GM19025 (cell line): ENCODE results near the gene DRAP1.
A peak's percentile ranks its signal among the peaks of the same experiment; 100 is the strongest.
"Not testable (repeated sequence)": the region's sequence is repeated elsewhere in the genome, so short reads cannot be mapped to it uniquely, and the experiment has no call there.

ENCODE experiments used
- ATAC-seq: cut with Tn5 transposase; IDR thresholded peaks from one replicate; pipeline ENCODE4 v1.9.1; 2021; ENCODE audit warnings: mild to moderate bottlenecking, low read depth, moderate library complexity; ENCODE audit not compliant: unreplicated experiment

Gene DRAP1

DNA sequence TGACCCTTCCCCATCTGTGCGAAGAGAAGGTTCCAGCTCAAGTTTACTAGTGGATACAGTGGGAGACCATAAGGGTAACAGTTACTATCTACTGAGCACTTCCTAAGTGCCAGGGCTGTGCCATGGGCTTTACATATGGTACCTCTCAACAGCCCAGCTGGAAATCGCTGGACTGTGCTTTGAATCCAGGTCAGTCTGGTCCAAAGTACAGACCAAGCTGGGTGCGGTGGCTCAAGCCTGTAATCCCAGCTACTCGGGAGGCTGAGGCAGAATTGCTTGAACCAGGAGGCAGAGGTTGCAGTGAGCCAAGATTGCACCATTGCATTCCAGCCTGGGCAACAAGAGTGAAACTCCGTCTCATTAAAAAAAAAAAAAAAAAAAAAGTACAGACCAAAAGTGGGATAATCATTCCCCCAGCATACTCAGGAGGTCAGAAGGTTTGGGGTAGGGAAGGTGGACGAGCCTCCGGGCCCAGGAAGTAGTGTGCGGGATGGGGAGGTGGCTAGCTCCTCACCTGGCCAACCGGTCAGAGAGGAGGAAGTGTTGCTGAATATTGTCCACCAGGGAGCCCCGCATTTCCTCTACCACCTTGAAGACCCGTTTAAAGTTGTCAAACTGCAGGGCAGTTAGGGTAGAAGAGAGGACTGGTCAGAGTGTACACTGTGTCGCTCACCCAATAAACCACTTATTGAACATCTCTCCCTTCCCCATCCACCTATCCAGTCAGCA, 33.3 kb upstream of the DRAP1 start:
- no peak for ATAC-seq

DNA sequence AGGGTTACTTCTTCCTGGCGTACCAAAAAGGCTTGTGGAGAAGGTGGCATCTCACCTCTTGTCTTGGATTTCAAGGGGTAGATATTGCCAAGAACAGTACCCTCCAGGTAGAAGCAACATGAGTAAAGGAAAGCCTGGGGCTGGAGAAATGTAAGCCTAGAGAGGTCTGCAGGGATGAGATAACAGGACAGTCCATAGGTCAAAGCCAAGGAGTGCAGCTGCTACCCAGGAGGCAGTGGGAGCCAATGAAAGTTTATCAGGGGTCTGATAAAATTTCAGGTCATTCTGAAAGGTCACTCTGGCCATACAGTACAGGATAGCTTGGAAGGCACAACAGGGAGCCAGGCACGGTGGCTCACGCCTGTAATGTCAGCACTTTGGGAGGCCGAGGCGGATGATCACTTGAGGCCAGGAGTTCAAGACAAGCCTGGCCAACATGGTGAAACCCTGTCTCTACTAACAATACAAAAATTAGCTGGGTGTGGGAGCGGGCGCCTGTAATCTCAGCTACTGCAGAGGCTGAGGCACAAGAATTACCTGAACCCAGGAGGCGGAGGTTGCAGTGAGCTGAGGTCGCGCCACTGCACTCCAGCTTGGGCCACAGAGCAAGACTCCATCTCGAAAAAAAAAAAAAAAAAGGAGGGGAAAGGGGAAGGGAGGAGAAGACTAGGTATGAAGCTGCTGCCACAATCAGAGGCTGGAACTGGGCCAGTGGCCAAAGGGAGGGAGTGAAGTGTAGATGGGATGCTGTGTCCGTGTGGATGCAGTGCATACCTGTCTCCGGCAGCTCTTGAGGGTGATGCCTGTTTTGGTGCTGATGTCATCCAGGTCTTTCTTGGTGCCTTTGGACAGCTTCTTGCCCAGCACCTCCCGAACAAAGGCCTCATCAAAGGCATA, 32.2 kb upstream of the DRAP1 start:
- no peak for ATAC-seq

DNA sequence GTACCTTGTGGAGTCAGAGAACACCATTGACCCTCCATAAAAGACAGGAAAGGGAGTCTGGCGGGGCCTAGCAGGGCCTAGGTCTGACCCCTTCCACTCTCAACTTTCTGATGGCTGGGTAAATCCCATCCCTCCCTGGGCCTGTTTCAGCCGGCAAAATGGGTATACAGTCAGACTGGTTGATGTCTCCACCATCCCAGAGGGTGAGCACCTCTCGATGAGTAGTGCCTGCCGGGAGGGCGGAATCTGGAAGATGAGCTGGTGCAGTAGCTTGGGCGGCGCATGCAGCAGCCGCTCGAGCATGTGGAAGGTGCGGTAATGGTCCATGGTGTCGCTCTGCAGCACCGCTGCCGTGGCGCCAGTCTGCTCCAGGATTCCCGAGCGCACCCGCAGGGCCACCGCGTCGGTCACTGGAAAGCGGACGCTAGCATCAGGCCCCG, 31.5 kb upstream of the DRAP1 start:
- no peak for ATAC-seq

DNA sequence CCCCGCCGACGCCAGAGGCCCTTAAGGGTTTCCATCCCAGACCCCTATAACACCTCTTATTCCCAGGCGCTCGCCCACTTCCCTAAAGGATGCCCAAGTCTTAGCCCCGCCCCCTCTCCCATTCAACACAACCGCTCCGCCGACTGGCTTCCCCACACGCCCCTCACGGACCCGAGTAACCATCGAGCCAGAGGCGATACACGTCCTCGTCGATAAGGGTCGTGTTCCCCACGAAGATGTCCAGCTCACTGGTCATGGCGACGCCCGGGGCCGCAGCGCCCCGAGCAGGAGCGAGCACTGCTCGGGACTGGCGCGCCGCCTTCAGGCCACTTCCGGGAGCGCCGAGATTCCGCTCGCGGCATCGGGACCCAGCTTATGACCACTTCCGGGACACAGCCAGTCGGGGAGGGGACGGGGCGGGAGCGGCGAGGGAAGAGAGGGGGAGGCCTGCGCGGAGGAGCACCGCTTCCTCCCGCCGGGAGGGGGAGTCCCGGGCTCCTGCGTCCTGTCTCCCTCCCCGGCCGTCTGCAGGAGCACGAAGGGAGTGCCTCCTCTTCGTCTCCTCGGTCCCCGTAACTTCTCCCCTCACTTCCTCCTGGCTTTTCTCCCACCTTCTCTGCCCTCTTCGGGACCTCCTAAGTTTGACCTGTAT, 30.9 kb upstream of the DRAP1 start, which contains the start of gene FIBP:
TSS of gene FIBP (minus strand) at position 309 of the 652 bp plus-strand sequence. CDS start at position 256, 53 bp downstream.
- peak; percentile 44 for ATAC-seq

DNA sequence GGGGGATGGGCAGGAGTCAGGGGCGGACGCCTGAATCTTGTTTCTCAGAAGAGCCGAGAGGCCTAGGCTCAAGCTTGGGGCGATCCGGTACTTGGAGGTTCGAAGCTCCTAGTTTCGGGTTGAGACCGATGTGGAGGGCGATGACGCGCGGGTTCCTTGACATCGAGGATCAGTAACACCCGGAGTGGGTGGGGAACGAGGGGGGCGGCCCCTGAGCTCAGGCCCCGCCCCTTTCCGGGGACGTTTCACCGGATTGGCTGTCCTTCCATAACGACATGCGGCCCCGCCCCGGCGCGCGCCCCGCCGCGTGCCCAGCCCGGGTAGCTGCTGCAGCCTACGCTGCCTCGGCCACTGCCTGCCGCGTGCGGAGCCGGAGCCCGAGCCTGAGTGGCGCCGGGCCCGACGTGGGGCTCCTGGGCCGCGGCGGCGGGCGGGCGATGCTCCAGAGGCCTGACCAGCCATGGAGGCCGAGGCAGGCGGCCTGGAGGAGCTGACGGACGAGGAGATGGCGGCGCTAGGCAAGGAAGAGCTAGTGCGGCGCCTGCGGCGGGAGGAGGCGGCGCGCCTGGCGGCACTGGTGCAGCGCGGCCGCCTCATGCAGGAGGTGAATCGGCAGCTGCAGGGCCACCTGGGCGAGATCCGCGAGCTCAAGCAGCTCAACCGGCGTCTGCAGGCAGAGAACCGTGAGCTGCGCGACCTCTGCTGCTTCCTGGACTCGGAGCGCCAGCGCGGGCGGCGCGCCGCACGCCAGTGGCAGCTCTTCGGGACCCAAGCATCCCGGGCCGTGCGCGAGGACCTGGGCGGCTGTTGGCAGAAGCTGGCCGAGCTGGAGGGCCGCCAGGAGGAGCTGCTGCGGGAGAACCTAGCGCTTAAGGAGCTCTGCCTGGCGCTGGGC, 28.7 kb upstream of the DRAP1 start, which contains the start of gene CCDC85B:
TSS of gene CCDC85B (plus strand) at position 350 of the 895 bp plus-strand sequence. CDS start at position 461, 111 bp downstream.
- ATAC-seq = peak; percentile 51

DNA sequence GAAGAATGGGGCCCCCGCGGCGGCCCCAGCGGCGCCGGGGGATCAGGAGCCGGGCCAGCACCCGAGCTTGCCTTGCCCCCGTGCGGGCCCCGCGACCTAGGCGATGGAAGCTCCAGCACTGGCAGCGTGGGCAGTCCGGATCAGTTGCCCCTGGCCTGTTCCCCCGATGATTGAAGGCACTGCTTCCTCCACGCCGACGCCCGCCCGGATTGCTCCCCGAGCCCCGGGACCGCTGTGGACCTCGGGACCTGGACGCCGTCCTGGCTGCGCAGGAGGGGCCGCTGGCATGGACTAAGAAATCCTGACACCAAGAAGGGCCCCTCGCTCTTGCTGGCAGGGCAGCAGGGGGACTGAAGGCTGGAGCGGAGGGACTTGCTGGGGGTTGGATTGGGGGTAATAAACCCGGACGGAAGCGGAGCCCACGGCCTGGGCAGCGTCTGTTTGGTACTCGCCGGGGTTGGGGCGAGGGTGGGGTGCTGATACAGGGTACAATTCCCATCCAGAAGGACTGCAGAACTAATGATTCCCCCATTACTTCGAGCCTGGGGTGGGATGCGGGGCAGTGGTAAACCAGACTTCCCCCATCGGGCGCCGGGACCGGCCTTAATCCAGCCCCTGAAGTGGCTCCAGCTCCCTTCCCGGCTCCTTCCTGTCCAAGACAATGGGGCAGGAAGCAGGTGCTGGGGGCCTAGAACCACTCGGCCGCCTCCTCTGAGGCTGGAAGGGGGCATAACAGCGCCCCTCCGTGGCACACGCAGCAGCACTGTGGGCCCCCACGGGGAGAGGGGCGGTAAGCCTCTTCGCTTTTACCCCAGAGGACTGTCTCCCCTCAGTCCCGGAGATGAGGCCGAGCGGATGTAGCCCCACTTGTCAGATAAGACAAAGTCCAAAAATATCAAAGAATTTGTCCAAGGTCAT, 27.7 kb upstream of the DRAP1 start:
- no peak for ATAC-seq

DNA sequence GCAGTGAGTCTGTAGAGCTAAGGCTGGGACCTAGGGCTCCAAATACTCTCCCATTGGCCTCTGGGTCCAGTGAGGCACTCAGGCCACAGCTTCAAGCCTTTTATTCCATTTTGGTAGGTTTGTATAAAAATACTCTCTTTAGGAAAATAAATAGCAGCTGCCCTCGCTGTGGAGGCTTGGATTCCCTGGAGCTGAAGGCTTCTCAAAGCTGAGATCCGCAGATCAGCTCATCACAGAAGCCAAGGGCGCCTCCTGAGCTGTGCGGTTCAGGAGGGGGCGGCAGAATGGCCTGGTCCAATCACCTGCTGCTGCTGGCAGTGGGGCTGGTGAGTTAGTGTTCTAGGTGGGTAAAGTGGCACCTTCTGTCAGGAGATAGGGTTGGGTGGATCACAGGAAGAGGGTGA, 27.1 kb upstream of the DRAP1 start:
- not testable (repeated sequence) for ATAC-seq

DNA sequence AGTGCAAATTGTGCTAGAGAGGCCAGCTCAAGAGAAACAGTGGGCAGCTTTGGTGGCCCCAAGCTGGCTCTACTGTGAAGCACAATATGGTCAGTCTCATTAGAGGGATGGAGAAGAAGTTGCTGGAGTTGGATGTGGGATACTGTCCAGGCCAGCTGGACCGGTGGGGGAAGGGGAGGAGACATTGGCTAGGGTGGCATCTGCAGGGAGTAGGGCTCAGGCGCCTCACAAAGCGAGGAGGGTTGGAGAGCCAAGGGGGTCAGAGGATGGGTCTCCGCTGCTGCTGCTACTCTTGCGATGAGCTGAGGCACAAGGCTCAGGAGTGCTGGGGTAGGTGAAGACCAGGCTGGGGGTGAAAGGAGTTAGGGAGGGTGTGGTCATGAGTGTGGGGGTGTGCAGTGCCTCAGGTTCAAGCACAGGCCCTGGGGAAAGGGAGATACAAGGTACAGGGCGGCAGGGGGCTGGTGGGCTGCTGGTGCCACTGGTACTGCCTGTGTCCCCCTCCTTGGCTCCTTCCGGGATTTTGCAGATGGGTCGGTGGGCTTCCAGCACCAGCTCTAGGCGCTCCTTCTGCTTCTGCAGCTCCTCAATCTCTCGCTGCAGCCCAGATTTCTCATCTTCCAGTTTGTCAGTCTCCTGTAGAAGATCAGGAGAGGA, 26.4 kb upstream of the DRAP1 start:
- no peak for ATAC-seq

DNA sequence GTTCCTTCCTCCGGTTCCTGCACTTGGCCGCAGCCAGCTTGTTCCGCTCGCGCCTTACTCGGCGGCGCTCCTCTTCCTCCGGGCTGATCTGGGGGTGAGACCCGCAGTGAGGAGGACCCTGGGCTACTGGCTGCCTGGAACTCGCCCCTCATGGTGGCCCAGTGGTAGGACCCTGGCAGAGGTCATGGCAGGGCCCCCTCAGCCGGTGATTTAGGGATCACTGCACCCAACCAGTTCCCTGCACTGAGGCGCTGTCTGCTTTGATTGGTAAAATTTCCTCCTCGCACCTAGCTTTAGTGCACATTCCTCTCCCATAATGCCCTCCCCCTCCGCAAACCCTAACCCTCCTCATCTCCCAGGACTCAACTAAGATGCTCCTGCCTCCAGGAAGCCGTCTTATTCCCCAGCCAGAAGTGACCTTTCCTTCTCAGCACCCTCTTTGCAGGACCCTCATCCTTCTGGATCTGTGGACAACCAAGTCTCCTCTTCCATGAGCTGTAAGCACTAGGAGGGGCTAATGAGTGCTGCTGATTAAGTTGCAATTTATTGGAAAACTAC, 25.1 kb upstream of the DRAP1 start:
- no peak for ATAC-seq

DNA sequence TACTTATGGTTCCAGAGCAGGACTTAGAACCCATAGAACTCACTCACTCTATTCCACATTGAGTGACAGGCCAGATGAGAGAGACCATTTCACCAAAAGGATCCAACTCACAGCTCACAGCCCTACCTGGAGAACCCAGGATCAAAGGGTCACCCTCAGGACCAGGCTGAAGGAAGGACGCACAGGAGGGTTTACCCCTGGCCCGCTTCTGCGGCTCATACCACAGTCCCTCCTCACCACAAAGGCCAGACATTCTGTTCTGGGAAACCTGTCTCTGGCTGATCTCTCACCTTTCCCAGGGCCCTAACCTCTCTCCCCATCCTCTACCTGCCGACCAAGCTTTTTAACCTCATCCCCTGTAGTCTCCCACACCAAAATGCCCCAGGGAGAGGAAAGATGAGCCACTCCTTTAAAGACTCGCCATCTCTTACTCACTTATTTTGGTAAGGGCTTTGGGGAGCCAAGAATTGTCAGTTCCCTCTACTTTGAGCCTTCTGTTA, 23.7 kb upstream of the DRAP1 start:
- no peak for ATAC-seq

DNA sequence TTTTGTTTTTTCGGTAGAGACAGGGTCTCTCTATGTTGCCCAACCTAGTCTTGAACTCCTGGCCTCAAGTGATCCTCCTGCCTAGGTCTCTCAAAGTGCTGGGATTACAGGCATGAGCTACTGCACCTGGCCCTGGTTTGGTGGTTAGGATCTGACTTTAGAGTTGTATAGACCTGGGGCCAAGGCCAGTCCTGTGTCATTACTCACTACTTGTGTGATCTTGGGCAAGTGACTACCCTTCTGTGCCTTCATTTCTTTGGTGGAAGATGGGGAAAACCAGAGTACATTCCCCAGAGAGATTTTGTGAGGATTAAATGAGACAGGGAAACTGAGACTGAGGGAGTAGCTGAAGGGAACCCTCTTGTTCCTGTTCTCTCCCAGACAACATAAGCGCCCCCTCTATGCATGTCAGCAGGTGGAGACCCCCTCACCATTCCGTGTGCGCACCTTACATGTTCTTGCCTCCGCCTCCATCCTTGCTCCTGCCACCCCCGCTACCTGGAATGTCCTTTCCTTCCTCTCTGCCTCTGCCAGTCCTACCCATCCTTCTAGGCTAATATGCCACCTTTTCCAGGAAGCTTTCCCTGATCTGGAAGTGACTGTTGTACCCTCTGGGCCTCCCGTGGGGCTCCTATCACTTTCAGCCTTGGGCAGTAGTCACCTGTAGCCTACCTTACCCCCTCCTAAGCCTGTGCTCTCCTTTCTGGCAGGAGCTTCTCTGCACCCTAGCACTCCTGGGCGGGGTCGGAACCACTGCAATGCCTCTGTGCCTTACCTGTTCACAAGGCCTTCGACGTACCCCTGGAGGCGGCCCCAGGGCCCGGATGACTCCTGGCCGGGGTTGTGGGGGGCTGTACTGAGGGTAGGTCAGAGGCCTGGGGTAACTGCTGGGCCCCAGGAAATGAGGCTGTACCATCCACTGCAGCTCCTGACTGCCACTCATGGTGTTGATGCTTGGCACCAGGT, 22.9 kb upstream of the DRAP1 start:
- ATAC-seq = no peak

DNA sequence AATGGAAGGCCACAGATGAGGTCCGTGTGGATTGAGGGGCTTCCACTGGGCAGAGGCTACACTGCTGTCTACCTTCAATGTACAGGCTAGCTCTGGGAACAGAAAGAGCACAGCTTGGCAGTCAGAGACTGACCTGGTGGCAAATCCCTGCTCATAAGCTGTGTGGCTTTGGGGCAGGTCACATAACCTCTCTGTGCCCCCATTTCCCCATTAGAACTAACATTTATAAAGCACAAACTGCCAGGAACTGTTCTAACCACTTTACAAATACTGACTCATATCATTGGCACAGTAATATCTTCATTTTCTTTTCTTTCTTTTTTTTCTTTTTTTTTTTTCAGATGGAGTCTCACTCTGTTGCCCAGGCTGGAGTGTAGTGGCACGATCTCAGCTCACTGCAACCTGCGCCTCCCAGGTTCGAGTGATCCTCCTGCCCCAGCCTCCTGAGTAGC, 22.2 kb upstream of the DRAP1 start:
- no peak for ATAC-seq

DNA sequence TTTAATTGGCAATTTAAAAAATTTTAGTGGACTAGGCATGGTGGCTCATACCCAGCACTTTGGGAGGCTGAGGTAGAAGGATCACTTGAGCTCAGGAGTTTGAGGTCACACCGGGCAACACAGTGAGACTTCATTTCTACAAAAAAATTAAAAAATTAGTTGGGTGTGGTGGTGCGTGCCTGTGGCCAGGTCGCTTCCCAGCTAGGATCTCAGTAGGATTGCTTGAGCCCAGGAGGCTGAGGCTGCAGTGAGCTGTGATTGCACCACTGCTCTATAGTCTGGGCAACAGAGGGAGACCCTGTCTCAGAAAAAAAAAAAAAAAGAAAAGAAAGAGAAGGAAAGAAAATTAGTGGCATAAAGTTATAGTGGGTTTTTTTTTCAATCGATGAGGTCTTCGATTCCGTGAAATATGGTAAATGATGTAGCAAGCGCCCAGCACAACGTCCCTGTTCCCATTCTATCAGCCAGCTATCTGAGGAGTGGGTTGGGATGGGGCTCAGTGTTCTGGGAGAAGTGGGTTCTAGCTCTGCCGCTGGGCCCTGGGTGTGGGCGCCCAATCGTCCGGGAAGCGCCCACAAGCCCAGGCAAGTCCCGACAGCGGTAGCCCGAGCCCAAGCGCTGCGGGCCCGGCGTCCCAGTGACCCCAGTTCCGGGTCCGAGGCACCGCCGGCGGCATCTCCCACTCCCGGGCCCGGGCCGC, 20.4 kb upstream of the DRAP1 start:
- no peak for ATAC-seq

DNA sequence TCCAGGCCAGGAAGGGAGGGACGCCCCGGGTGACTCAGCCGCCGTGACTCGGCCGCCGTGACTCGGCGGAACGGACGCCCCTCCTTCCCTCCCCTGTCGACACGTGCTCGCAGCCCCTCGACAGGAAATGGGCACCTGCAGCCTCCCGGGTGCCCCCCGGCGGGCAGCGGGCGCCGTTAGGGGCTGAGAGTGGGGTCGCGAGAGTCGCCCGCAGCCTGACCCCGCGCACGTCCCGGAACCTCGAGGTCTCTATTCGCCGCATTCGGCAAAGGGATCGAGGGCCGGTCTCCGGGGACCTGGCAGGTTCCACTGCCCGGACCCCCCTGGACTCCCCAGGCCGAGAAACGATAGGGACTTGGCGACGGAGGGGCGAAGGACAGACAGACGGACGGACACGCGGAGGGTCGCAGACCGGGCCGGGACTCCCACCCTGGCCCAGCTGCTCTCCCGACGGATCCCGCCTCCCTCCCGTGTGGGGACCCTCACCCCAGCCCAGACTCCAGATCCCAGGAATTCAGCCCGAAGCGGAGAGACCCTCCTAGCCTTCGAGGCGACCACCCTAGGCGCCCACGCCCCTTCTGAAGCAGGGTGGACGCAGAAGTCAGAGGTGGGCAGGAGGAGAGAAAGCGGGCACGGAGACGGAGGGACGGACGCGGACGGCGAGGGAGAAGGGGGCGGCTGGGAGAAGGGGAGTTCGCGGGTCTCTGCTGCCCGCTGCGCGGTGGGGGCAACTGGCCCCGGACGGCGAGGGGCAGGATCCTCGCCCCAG, 19.7 kb upstream of the DRAP1 start:
- ATAC-seq = no peak

DNA sequence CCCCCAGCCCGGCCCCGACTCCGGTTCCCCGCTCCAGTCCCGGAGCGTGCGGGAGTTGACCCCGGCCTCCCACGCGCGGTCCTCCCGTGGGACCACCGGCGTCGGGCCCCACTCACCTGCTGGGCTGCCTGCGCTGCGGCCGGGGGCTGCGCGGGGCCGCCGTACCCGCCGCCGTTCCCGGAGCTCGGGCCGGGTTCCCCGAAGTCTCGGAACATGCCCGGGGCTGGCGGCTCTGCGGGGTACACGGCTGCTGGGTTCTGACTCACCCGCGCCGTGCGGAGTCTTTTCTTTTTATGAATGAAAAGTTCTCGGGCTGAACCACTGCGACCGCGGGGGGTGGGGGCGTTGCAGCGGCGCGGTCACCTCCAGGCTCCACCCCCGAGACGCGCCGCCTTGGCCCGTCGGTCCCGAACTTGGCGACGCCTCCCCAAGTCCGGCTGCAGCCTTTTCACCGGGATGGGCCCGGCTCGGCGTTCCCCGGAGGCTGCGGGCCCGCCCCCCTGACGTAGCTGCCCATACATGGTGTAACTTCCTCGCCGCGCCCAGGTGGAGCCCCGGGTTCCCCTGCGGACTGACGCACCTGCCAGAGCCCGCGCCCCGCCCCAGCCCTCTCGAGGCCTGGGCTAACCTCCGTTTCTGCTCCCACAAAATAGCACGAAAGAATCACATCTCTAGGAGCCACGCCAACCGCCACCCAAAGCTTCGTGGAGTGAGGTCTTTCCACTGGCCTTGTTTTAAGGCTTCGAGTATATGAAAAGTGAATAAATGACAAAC, 18.9 kb upstream of the DRAP1 start, which contains the start of gene FOSL1:
TSS of gene FOSL1 (minus strand) at position 264 of the 774 bp plus-strand sequence. CDS start at position 215, 49 bp downstream.
- peak; percentile 85 for ATAC-seq
